Measurements from ENCODE around the gene C5. TPM values are rescaled to one million over a fixed set of nuclear protein-coding genes. Genes with fewer than 3 reads are reported as not detected.

The C5 gene
- total RNA-seq, 1 experiment from 2014 or later, result 0.57 TPM

GRCh38 chr9:120905315-120906164 lies 144.5 kb downstream of the C5 start:
- DNase-seq (ENCODE audit: low spot score), result no peak
- ChIA-PET CTCF (no interaction called here), POLR2A (no interaction called here)
- TF ChIP-seq SOX15 (CRISPR knock-in tag; IDR thresholded peaks at IDR 0.05) (no peak), PRDM15 (CRISPR knock-in tag; IDR thresholded peaks at IDR 0.05) (no peak), E2F5 (CRISPR knock-in tag; IDR thresholded peaks at IDR 0.05) (no peak), ELF4 (CRISPR knock-in tag; IDR thresholded peaks at IDR 0.05; ENCODE audit: low read depth) (no peak)
- Mint-ChIP-seq H3K36me3 (no peaks in the 10 kb centered on the region), H3K27me3 (ENCODE audit: low read depth) (no peaks in the 10 kb centered on the region), H3K9me3 (no peaks in the 10 kb centered on the region), H3K27ac (no peak overlapping the region), H3K4me3 (no peak overlapping the region), H3K4me1 (no peaks in the 10 kb centered on the region)
- ATAC-seq, result no peak

GRCh38 chr9:120904978-120905301 lies 145.1 kb downstream of the C5 start:
- Mint-ChIP-seq H3K27me3 (ENCODE audit: low read depth) (no peaks in the 10 kb centered on the region), H3K4me3 (no peak overlapping the region), H3K9me3 (no peaks in the 10 kb centered on the region), H3K27ac (no peak overlapping the region), H3K4me1 (no peaks in the 10 kb centered on the region), H3K36me3 (no peaks in the 10 kb centered on the region)
- POLR2A ChIA-PET, result no interaction called here
- CTCF ChIA-PET, result no interaction called here
- TF ChIP-seq PRDM15 (CRISPR knock-in tag; IDR thresholded peaks at IDR 0.05) (no peak), SOX15 (CRISPR knock-in tag; IDR thresholded peaks at IDR 0.05) (no peak), ARID4B (CRISPR knock-in tag; IDR thresholded peaks at IDR 0.05; ENCODE audit: borderline replicate concordance) (no peak), FOXP1 (CRISPR knock-in tag; IDR thresholded peaks at IDR 0.05; ENCODE audit: borderline replicate concordance) (no peak), CBFB (CRISPR knock-in tag; IDR thresholded peaks at IDR 0.05; ENCODE audit: low read depth) (no peak), ZNF138 (CRISPR knock-in tag; conservative IDR thresholded peaks at IDR 0.05) (no peak), ZNF423 (CRISPR knock-in tag; IDR thresholded peaks at IDR 0.05) (no peak), JAZF1 (CRISPR knock-in tag; IDR thresholded peaks at IDR 0.05) (no peak), MLX (CRISPR knock-in tag; IDR thresholded peaks at IDR 0.05) (no peak), ZNF121 (CRISPR knock-in tag; IDR thresholded peaks at IDR 0.05) (no peak)
- ATAC-seq (no peak), DNase-seq (ENCODE audit: low spot score) (no peak)

Measured in WTC11 (cell line).